ENCODE measurements around the gene EIF4EBP3.

DNA sequence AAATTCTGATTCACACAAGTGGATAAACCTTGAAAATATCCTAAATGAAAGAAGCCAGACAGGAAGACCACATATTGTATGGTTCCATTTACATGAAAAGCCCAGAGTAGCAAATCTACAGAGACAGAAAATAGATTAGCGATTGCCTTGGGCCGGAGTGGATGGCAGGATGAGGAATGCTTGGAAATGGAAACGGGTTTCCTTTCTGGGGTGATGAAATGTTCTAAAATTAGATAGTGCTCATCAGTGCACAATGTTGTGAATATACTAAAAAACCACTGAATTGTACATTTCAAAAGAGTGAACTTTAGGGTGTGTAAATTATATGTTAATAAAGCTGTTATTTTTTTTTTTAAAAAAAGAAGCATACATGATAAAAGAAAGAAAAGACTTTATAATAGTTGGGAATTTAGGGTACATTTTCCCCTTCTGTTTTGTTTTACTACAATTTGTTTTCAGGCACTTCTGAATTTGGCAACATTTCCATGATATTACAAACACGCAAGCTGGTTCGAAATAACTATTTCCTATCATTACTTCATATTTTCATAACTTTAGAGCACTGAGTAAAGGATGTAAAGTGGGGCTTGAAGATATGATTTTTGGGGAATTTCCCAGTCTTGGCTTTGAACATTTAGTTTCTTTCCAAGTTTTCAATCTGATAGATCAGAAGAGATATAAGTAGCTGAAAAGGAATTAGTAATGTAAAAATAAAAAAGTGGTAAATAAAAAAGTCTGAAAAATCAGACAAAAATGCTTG is 41.0 kb downstream of the EIF4EBP3 start:
- TF ChIP-seq, protein P1, sequence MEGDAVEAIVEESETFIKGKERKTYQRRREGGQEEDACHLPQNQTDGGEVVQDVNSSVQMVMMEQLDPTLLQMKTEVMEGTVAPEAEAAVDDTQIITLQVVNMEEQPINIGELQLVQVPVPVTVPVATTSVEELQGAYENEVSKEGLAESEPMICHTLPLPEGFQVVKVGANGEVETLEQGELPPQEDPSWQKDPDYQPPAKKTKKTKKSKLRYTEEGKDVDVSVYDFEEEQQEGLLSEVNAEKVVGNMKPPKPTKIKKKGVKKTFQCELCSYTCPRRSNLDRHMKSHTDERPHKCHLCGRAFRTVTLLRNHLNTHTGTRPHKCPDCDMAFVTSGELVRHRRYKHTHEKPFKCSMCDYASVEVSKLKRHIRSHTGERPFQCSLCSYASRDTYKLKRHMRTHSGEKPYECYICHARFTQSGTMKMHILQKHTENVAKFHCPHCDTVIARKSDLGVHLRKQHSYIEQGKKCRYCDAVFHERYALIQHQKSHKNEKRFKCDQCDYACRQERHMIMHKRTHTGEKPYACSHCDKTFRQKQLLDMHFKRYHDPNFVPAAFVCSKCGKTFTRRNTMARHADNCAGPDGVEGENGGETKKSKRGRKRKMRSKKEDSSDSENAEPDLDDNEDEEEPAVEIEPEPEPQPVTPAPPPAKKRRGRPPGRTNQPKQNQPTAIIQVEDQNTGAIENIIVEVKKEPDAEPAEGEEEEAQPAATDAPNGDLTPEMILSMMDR (optimal IDR thresholded peaks at IDR 0.05 in 1 of 3, IDR thresholded peaks at IDR 0.05 in 1 of 3, conservative IDR thresholded peaks at IDR 0.05 in 1 of 3; ENCODE audit: extremely low read depth in 1 of 3, insufficient read depth in 2 of 3, low read length in 3 of 3): no peak
- TF ChIP-seq EZH2 (IDR thresholded peaks at IDR 0.05; ENCODE audit: low read length): no peak

Measured in keratinocyte (primary cell).